Activated naive CD8-positive, alpha-beta T cell treated with anti-CD3 and anti-CD28 coated beads, Interleukin-2, amount 10 ng/mL, durations not matched to agents 7 days and 5 days (primary cell): Measurements from ENCODE around the gene PPM1B. TPM values are rescaled to one million over a fixed set of nuclear protein-coding genes. Genes with fewer than 3 reads are reported as not detected.
"Not testable (repeated sequence)": the region's sequence is repeated elsewhere in the genome, so short reads cannot be mapped to it uniquely, and the experiment has no call there.

Experiments used
- ATAC-seq: fragments of 150-1000 bp; cut with Tn5 transposase; one replicate; pipeline ENCODE4 v1.10.0; 2021; ENCODE audit warnings: low read depth, moderate library complexity
- POLR2A ChIA-PET: fragments of 350-600 bp; sonication (Branson Sonifier 250); formaldehyde crosslinking; loops from one replicate; lab custom pipeline; 2021; ENCODE audit warnings: antibody characterized with exemption; lab: Charles Lee
- DNase-seq: peaks from one replicate; pipeline ENCODE4 v3.0.0; 2021
- H3K27ac Mint-ChIP-seq: one replicate; pipeline ENCODE4 v1.8.0; 2022; ENCODE audit warnings: mild to moderate bottlenecking, mixed read lengths
- H3K27me3 Mint-ChIP-seq: one replicate; pipeline ENCODE4 v1.8.0; 2022; ENCODE audit warnings: mild to moderate bottlenecking, moderate library complexity, mixed read lengths
- H3K36me3 Mint-ChIP-seq: one replicate; pipeline ENCODE4 v1.8.0; 2021; ENCODE audit warnings: mild to moderate bottlenecking, mixed read lengths
- H3K4me1 Mint-ChIP-seq: one replicate; pipeline ENCODE4 v1.8.0; 2021; ENCODE audit warnings: mixed read lengths
- H3K4me3 Mint-ChIP-seq: one replicate; pipeline ENCODE4 v1.8.0; 2022; ENCODE audit warnings: mild to moderate bottlenecking, moderate library complexity, mixed read lengths
- H3K9me3 Mint-ChIP-seq: one replicate; pipeline ENCODE4 v1.8.0; 2021; ENCODE audit warnings: mixed read lengths
- total RNA-seq, 2 experiments: library from RNA; stranded (reverse); gene quantifications; one replicate each; pipeline ENCODE4 v1.2.3, GENCODE V29; 2021

PPM1B gene
- total RNA-seq, 2 experiments from 2014 or later, result 59.3 to 60.4 TPM

DNA sequence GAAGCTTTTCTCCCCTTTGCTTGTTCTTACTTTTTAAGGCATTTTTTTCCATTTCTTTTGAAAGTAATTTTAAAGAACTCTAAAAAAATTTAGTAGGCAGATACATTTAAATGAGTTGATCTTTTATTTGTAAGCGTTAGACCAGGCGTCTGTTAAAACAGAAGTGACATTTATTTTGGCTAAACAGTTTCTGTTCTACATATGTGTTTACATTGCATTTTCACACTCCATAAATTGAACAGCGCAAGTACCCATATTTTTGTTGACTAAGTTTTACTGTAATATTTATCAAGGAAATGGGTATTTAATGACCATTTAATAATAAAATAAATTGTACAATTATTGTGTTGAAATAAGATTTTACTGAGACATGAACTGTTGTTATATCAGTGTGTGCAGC lies 21.9 kb downstream of the PPM1B start:
- POLR2A ChIA-PET, result no interaction called here
- Mint-ChIP-seq H3K27me3 (no peaks in the 10 kb centered on the region), H3K9me3 (no peaks in the 10 kb centered on the region), H3K4me1 (peaks cover 25% of the 10 kb centered on the region), H3K4me3 (no peak overlapping the region), H3K36me3 (peaks cover 24% of the 10 kb centered on the region), H3K27ac (no peak overlapping the region)
- DNase-seq (no peak), ATAC-seq (no peak)

DNA sequence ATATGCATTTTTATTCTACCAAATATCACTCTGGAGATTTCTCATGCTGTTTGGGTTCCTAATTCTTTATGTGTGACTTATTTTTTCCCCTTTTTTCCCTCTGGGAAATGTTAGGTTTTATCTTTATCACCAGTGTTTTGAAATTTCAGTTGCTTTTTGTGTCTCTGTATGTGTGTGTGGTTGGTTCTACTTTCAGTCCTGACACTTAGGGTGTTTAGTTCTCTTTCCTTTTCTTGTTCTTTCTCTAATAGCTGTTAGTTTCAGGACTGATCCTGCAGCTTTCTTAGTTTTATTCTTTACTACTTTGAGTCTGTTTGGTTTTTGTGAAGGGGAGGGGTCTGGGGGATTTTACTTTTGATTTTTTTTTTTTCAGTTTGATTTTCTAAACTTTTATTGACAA lies 23.1 kb downstream of the PPM1B start:
- H3K9me3 Mint-ChIP-seq, result no peaks in the 10 kb centered on the region
- no peak for DNase-seq
- H3K36me3 Mint-ChIP-seq, result peaks cover 27% of the 10 kb centered on the region
- ATAC-seq, result no peak
- H3K27ac Mint-ChIP-seq, result peak overlapping the region; percentile 48
- POLR2A ChIA-PET, result interaction anchor here (0.9 kb wide), 1 partner anchor 21 kb away, joined by 3 read pairs; no protein-coding TSS in a partner anchor
- peak overlapping the region; percentile 12 for H3K4me3 Mint-ChIP-seq
- peaks cover 20% of the 10 kb centered on the region for H3K4me1 Mint-ChIP-seq
- no peaks in the 10 kb centered on the region for H3K27me3 Mint-ChIP-seq

GRCh38 chr2:44192646-44193045 lies 24.0 kb downstream of the PPM1B start:
- no peak overlapping the region for H3K27ac Mint-ChIP-seq
- H3K4me3 Mint-ChIP-seq, result no peak overlapping the region
- peaks cover 23% of the 10 kb centered on the region for H3K36me3 Mint-ChIP-seq
- no peak for ATAC-seq
- DNase-seq, result no peak
- no peaks in the 10 kb centered on the region for H3K9me3 Mint-ChIP-seq
- peaks cover 17% of the 10 kb centered on the region for H3K4me1 Mint-ChIP-seq
- POLR2A ChIA-PET, result no interaction called here
- no peaks in the 10 kb centered on the region for H3K27me3 Mint-ChIP-seq

GRCh38 chr2:44195714-44196113 lies 27.0 kb downstream of the PPM1B start:
- Mint-ChIP-seq H3K27ac (no peak overlapping the region), H3K9me3 (no peaks in the 10 kb centered on the region), H3K27me3 (no peaks in the 10 kb centered on the region), H3K4me3 (no peak overlapping the region), H3K36me3 (peaks cover 18% of the 10 kb centered on the region), H3K4me1 (peaks cover 9% of the 10 kb centered on the region)
- ATAC-seq, result no peak
- POLR2A ChIA-PET, result interaction anchor here (0.7 kb wide), 1 partner anchor 148 kb away, joined by 3 read pairs; no protein-coding TSS in a partner anchor
- no peak for DNase-seq

- ATAC-seq, result no peak
- DNase-seq, result no peak
- H3K4me3 Mint-ChIP-seq, result no peak overlapping the region
- POLR2A ChIA-PET, result interaction anchor here (0.6 kb wide), 1 partner anchor 36 kb away, joined by 3 read pairs; no protein-coding TSS in a partner anchor
- no peaks in the 10 kb centered on the region for H3K9me3 Mint-ChIP-seq
- H3K27me3 Mint-ChIP-seq, result no peaks in the 10 kb centered on the region
- H3K27ac Mint-ChIP-seq, result no peak overlapping the region
- peaks cover 2% of the 10 kb centered on the region for H3K4me1 Mint-ChIP-seq
- H3K36me3 Mint-ChIP-seq, result peaks cover 35% of the 10 kb centered on the region
Observed at GRCh38 chr2:44197816-44198215, 29.1 kb downstream of the PPM1B start.

- Mint-ChIP-seq H3K27ac (no peak overlapping the region), H3K4me3 (no peak overlapping the region), H3K36me3 (peaks cover 44% of the 10 kb centered on the region), H3K27me3 (no peaks in the 10 kb centered on the region), H3K4me1 (peaks cover 3% of the 10 kb centered on the region), H3K9me3 (peaks cover 2% of the 10 kb centered on the region)
- no peak for ATAC-seq
- POLR2A ChIA-PET, result no interaction called here
- no peak for DNase-seq
Observed at GRCh38 chr2:44200011-44200410, 31.3 kb downstream of the PPM1B start.

DNA sequence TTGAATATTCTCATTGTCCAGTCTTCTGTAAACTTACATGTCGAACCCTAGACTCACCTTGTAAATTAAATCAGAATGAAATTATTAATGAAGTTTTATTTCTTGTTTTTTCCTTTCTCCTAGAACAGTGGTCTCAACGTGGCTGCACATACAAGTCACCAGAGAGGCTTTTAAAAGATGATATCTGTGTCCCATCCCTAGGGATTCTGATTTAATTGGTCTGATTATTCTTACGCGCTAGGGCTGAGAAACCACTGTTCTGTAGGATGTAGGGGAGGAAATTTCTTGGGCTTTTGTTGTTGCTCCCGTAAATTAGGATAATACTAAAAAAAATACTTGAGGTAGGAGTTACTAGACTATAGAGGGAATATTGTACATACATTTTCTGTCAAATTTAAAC lies 32.1 kb downstream of the PPM1B start:
- DNase-seq (no peak), ATAC-seq (no peak)
- POLR2A ChIA-PET, result no interaction called here
- Mint-ChIP-seq H3K9me3 (peaks cover 2% of the 10 kb centered on the region), H3K4me3 (no peak overlapping the region), H3K27ac (no peak overlapping the region), H3K4me1 (peaks cover 4% of the 10 kb centered on the region), H3K36me3 (peaks cover 45% of the 10 kb centered on the region), H3K27me3 (no peaks in the 10 kb centered on the region)

GRCh38 chr2:44201648-44202165 lies 33.0 kb downstream of the PPM1B start:
- Mint-ChIP-seq H3K9me3 (peaks cover 2% of the 10 kb centered on the region), H3K4me1 (peaks cover 4% of the 10 kb centered on the region), H3K27ac (no peak overlapping the region), H3K27me3 (no peaks in the 10 kb centered on the region), H3K36me3 (peaks cover 38% of the 10 kb centered on the region), H3K4me3 (no peak overlapping the region)
- POLR2A ChIA-PET, result no interaction called here
- DNase-seq, result no peak
- ATAC-seq, result no peak

GRCh38 chr2:44203542-44203941 lies 34.9 kb downstream of the PPM1B start:
- Mint-ChIP-seq H3K9me3 (peaks cover 2% of the 10 kb centered on the region), H3K27ac (no peak overlapping the region), H3K36me3 (peaks cover 37% of the 10 kb centered on the region), H3K27me3 (no peaks in the 10 kb centered on the region), H3K4me3 (no peak overlapping the region), H3K4me1 (peaks cover 4% of the 10 kb centered on the region)
- POLR2A ChIA-PET, result no interaction called here
- ATAC-seq (no peak), DNase-seq (no peak)

DNA sequence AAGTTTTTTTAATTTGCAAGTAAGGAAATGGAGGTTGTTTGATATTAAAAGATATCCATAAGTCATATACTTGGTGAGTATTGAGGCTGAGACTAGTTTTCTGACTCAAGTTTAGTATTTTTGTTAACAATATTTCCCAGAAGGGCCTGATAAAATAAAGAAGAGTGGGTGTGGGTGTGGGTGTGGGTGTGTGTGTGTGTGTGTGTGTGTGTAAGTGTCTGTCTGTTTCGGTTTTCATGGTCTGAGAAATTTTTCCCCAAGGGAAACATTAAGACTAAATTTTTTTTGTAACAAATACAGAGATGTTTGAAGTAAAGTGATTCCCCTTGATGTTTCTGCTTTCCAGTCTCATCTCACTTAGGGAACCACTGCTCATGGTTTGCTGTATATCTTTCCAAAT lies 36.5 kb downstream of the PPM1B start:
- Mint-ChIP-seq H3K4me1 (peaks cover 4% of the 10 kb centered on the region), H3K36me3 (peaks cover 44% of the 10 kb centered on the region), H3K4me3 (no peak overlapping the region), H3K27me3 (no peaks in the 10 kb centered on the region), H3K27ac (no peak overlapping the region), H3K9me3 (peaks cover 2% of the 10 kb centered on the region)
- ATAC-seq (no peak), DNase-seq (no peak)
- POLR2A ChIA-PET, result no interaction called here

DNA sequence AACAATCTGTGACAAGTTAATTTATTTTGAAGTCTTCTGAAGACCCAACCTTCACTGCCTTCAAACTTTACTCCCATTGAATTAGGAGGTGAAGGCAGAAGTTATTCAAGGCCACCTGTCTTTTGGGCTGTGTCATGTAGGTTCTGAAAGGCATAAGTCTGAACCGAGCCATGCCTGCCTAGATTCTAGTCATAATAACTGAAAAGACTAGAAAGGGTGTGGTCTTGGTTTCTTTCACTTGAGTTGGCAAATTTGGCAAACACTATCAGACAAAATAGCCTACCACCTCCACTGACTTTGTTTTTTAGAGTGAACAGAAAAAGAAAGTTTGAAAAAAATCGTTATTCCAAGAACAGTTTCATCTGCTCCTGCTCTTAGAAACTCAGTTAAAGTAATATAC lies 38.4 kb downstream of the PPM1B start:
- Mint-ChIP-seq H3K9me3 (peaks cover 2% of the 10 kb centered on the region), H3K27me3 (no peaks in the 10 kb centered on the region), H3K4me3 (no peak overlapping the region), H3K36me3 (peaks cover 41% of the 10 kb centered on the region), H3K27ac (no peak overlapping the region), H3K4me1 (peaks cover 2% of the 10 kb centered on the region)
- POLR2A ChIA-PET, result no interaction called here
- no peak for DNase-seq
- ATAC-seq, result no peak

DNA sequence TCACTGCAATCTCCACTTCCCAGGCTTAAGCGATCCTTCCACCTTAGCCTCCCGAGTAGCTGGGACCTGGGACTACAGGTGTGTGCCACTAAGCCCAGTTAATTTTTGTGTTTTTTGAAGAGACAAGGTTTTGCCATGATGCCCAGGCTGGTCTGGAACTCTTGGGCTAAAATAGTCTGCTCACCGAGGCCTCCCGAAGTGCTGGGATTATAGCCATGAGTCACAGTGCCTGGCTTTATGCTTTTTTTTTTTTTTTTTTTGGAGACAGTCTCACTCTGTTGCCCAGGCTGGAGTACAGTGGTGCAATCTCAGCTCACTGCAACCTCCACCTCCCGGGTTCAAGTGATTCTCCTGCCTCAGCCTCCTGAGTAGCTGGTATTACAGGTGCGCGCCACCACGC lies 39.0 kb downstream of the PPM1B start:
- not testable (repeated sequence) for H3K4me3 Mint-ChIP-seq, H3K4me1 Mint-ChIP-seq, DNase-seq, ATAC-seq, H3K27ac Mint-ChIP-seq, H3K9me3 Mint-ChIP-seq, H3K27me3 Mint-ChIP-seq
- POLR2A ChIA-PET, result interaction anchor here (0.7 kb wide), 1 partner anchor 118 kb away, joined by 7 read pairs; no protein-coding TSS in a partner anchor
- peaks cover 42% of the 10 kb centered on the region for H3K36me3 Mint-ChIP-seq

- no peaks in the 10 kb centered on the region for H3K27me3 Mint-ChIP-seq
- no peak for DNase-seq
- H3K27ac Mint-ChIP-seq, result no peak overlapping the region
- H3K9me3 Mint-ChIP-seq, result no peaks in the 10 kb centered on the region
- no peaks in the 10 kb centered on the region for H3K4me1 Mint-ChIP-seq
- peaks cover 28% of the 10 kb centered on the region for H3K36me3 Mint-ChIP-seq
- POLR2A ChIA-PET, result no interaction called here
- ATAC-seq, result no peak
- no peak overlapping the region for H3K4me3 Mint-ChIP-seq
Observed at GRCh38 chr2:44210362-44210761, 41.7 kb downstream of the PPM1B start.

- Mint-ChIP-seq H3K27me3 (no peaks in the 10 kb centered on the region), H3K4me3 (no peak overlapping the region), H3K9me3 (no peaks in the 10 kb centered on the region), H3K36me3 (peaks cover 28% of the 10 kb centered on the region), H3K27ac (no peak overlapping the region), H3K4me1 (no peaks in the 10 kb centered on the region)
- POLR2A ChIA-PET, result no interaction called here
- ATAC-seq, result no peak
- DNase-seq, result no peak
Observed at GRCh38 chr2:44211183-44211582, 42.5 kb downstream of the PPM1B start.
